Mucosa of rectum (tissue), 2 donors: ENCODE results near the gene COL4A2.

Experiments
- H3K27ac ChIP-seq, 2 donors: one replicate each; pipeline ENCODE4 v1.7.0; 2013; ENCODE audit warnings: inconsistent platforms in 2 of 2, low read depth in 2 of 2, low read length in 2 of 2
- H3K27me3 ChIP-seq, 2 donors: one replicate each; pipeline ENCODE4 v1.7.0; 2013; ENCODE audit warnings: low read length in 2 of 2; ENCODE audit not compliant: control insufficient read depth in 2 of 2, insufficient read depth in 2 of 2
- H3K36me3 ChIP-seq, 2 donors: one replicate each; pipeline ENCODE4 v1.7.0; 2013; ENCODE audit warnings: low read length in 2 of 2; ENCODE audit not compliant: control insufficient read depth in 2 of 2, insufficient read depth in 2 of 2
- H3K4me1 ChIP-seq, 2 donors: one replicate each; pipeline ENCODE4 v1.7.0; 2013; ENCODE audit warnings: low read length in 2 of 2, mild to moderate bottlenecking in 1 of 2; ENCODE audit not compliant: control insufficient read depth in 2 of 2, insufficient read depth in 2 of 2
- H3K4me3 ChIP-seq, 2 donors: one replicate each; pipeline ENCODE4 v1.7.0; 2013; ENCODE audit warnings: low read length in 2 of 2
- H3K9ac ChIP-seq, 2 donors: one replicate each; pipeline ENCODE4 v1.7.0; 2013; ENCODE audit warnings: low read length in 2 of 2, low read depth in 1 of 2, mild to moderate bottlenecking in 1 of 2
- H3K9me3 ChIP-seq, 2 donors: one replicate each; pipeline ENCODE4 v1.7.0; 2013; ENCODE audit warnings: low read length in 2 of 2; ENCODE audit not compliant: control insufficient read depth in 2 of 2
- donor health status: healthy.
- donor health status: Normal muscosa, but diverticular disease.

COL4A2 gene

DNA sequence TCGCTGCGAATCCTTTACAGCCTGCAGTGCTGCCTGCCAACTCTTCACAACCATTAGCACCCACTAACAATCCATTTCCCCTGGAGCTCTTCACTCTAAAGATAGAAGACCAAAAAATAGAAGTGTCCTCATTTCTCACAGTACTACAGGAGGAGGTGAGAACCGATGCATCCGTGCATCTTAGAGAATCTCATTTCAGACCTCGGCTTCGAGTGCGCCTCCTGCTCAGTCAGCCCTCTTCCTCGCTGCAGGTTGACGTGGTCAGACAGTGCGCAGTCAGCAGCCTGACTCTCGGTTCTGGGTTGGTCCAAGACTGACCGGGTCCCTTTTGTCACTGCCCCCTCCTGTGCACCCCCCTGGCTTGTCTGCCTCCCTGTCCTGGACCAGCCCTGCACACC is 169.1 kb downstream of the COL4A2 start:
- Histone ChIP-seq H3K9ac (no peak overlapping the region), H3K27ac (no peak overlapping the region), H3K27me3 (no peaks in the 10 kb centered on the region), H3K9me3 (no peaks in the 10 kb centered on the region), H3K4me3 (no peak overlapping the region), H3K4me1 (peaks cover 0 to 3% of the 10 kb centered on the region in 2 donors), H3K36me3 (peaks cover 3% of the 10 kb centered on the region in 2 donors)

DNA sequence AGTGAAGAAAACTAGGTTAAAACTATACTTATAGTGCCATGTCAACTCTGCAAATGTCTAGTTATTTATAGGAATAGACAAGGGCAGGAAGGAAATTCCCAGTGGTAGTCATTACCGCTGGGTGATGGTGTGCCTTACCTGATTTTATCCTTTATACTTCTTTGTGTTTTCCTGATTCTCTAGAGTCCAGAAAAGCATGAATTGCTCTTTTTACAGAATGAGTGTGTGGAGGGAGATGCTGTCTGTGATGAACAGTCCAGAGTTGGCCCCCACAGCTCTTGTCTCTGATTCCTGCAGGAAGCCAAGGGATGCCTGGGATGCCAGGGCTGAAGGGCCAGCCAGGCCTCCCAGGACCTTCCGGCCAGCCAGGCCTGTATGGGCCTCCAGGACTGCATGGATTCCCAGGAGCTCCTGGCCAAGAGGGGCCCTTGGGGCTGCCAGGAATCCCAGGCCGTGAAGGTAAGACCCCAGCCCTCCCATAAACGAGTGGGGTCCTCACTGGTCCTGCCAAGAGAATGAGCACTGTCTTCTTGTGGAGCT is 170.7 kb downstream of the COL4A2 start:
- peaks cover 3% of the 10 kb centered on the region in 2 donors for H3K36me3 ChIP-seq
- H3K4me1 ChIP-seq = no peaks in the 10 kb centered on the region
- no peaks in the 10 kb centered on the region for H3K27me3 ChIP-seq
- no peak overlapping the region for H3K9ac ChIP-seq
- no peak overlapping the region for H3K4me3 ChIP-seq
- H3K9me3 ChIP-seq = no peaks in the 10 kb centered on the region
- H3K27ac ChIP-seq = no peak overlapping the region

- no peaks in the 10 kb centered on the region for H3K4me1 ChIP-seq
Observed at GRCh38 chr13:110478405-110479214, 171.5 kb downstream of the COL4A2 start.

GRCh38 chr13:110479215-110479545 is 172.1 kb downstream of the COL4A2 start:
- no peaks in the 10 kb centered on the region for H3K27me3 ChIP-seq
- H3K4me1 ChIP-seq = no peaks in the 10 kb centered on the region
- no peak overlapping the region for H3K27ac ChIP-seq
- H3K36me3 ChIP-seq = peaks cover 3% of the 10 kb centered on the region in 2 donors
- H3K4me3 ChIP-seq = no peak overlapping the region
- H3K9ac ChIP-seq = no peak overlapping the region
- H3K9me3 ChIP-seq = no peaks in the 10 kb centered on the region

More at GRCh38 chr13:110478405-110479214, 171.5 kb downstream of the COL4A2 start:
- Histone ChIP-seq H3K4me3 (no peak overlapping the region), H3K36me3 (peaks cover 3% of the 10 kb centered on the region in 2 donors), H3K27ac (no peak overlapping the region), H3K9ac (no peak overlapping the region), H3K27me3 (no peaks in the 10 kb centered on the region), H3K9me3 (no peaks in the 10 kb centered on the region)

- H3K9ac ChIP-seq = no peak overlapping the region
- H3K27ac ChIP-seq = no peak overlapping the region
- no peak overlapping the region for H3K4me3 ChIP-seq
- H3K36me3 ChIP-seq = peaks cover 0 to 2% of the 10 kb centered on the region in 2 donors
- no peaks in the 10 kb centered on the region for H3K9me3 ChIP-seq
- H3K4me1 ChIP-seq = no peaks in the 10 kb centered on the region
- no peaks in the 10 kb centered on the region for H3K27me3 ChIP-seq
Observed at GRCh38 chr13:110479648-110480047, 172.6 kb downstream of the COL4A2 start.

DNA sequence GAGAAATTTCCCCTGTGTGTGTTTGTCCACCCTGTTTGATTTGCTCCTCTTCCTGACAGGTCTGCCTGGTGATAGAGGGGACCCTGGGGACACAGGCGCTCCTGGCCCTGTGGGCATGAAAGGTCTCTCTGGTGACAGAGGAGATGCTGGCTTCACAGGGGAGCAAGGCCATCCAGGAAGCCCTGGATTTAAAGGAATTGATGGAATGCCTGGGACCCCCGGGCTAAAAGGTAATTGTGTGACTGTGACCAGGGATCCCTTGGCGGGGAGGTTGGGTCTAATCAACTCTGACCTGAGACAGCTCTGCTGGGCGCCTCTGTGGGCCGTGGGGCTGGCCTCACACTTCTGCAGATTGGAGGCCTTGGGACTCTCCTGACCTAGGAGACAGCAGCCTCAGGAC is 173.1 kb downstream of the COL4A2 start:
- H3K27ac ChIP-seq = peak overlapping the region in 1 of 2 donors; percentile 17
- no peaks in the 10 kb centered on the region for H3K36me3 ChIP-seq

GRCh38 chr13:110483386-110483968 is 176.4 kb downstream of the COL4A2 start:
- no peak overlapping the region for H3K27ac ChIP-seq
- no peaks in the 10 kb centered on the region for H3K4me1 ChIP-seq
- H3K27me3 ChIP-seq = no peaks in the 10 kb centered on the region
- H3K9me3 ChIP-seq = no peaks in the 10 kb centered on the region
- no peak overlapping the region for H3K4me3 ChIP-seq
- H3K36me3 ChIP-seq = peaks cover 0 to 3% of the 10 kb centered on the region in 2 donors
- H3K9ac ChIP-seq = no peak overlapping the region

More for the DNA sequence above, 173.1 kb downstream of the COL4A2 start:
- Histone ChIP-seq H3K9ac (no peak overlapping the region), H3K4me1 (no peaks in the 10 kb centered on the region), H3K4me3 (no peak overlapping the region), H3K27me3 (no peaks in the 10 kb centered on the region), H3K9me3 (no peaks in the 10 kb centered on the region)

- Histone ChIP-seq H3K4me3 (no peak overlapping the region), H3K9me3 (no peaks in the 10 kb centered on the region), H3K9ac (no peak overlapping the region), H3K36me3 (peaks cover 0 to 3% of the 10 kb centered on the region in 2 donors), H3K4me1 (no peaks in the 10 kb centered on the region), H3K27me3 (no peaks in the 10 kb centered on the region), H3K27ac (no peak overlapping the region)
Observed at GRCh38 chr13:110484290-110485048, 177.4 kb downstream of the COL4A2 start.

- Histone ChIP-seq H3K27me3 (no peaks in the 10 kb centered on the region), H3K9me3 (no peaks in the 10 kb centered on the region), H3K27ac (no peak overlapping the region), H3K36me3 (peaks cover 0 to 3% of the 10 kb centered on the region in 2 donors), H3K4me1 (no peaks in the 10 kb centered on the region), H3K4me3 (no peak overlapping the region), H3K9ac (no peak overlapping the region)
Observed at GRCh38 chr13:110485604-110486003, 178.5 kb downstream of the COL4A2 start.
